Measurements from ENCODE around the gene PARD3B.
A peak's percentile ranks its signal among the peaks of the same experiment; 100 is the strongest.

PARD3B gene

GRCh38 chr2:205644018-205644417 lies 1098.7 kb downstream of the PARD3B start:
- H3K27me3 ChIP-seq (ENCODE audit: insufficient read depth, poor library complexity, severe bottlenecking) = no peaks in the 10 kb centered on the region
- H3K4me3 ChIP-seq (ENCODE audit: severe bottlenecking) = no peak overlapping the region
- ATAC-seq (ENCODE audit: low read depth) (peak; percentile 85), DNase-seq (ENCODE audit: low spot score) (no peak)
- no peaks in the 10 kb centered on the region for H3K9me3 ChIP-seq (ENCODE audit: severe bottlenecking)
- H3K27ac ChIP-seq (ENCODE audit: poor library complexity, severe bottlenecking) = no peak overlapping the region
- no peaks in the 10 kb centered on the region for H3K36me3 ChIP-seq (ENCODE audit: low read depth)
- TF ChIP-seq CTCF (IDR thresholded peaks at IDR 0.05; ENCODE audit: poor library complexity, severe bottlenecking) = no peak
- peaks cover 5% of the 10 kb centered on the region for H3K4me1 ChIP-seq (ENCODE audit: insufficient read depth, poor library complexity, severe bottlenecking)

GRCh38 chr2:205646680-205647079 lies 1101.4 kb downstream of the PARD3B start:
- H3K27me3 ChIP-seq (ENCODE audit: insufficient read depth, poor library complexity, severe bottlenecking) = no peaks in the 10 kb centered on the region
- ATAC-seq (ENCODE audit: low read depth) (no peak), DNase-seq (ENCODE audit: low spot score) (no peak)
- no peaks in the 10 kb centered on the region for H3K36me3 ChIP-seq (ENCODE audit: low read depth)
- no peak overlapping the region for H3K4me3 ChIP-seq (ENCODE audit: severe bottlenecking)
- no peak for TF ChIP-seq CTCF (IDR thresholded peaks at IDR 0.05; ENCODE audit: poor library complexity, severe bottlenecking)
- H3K9me3 ChIP-seq (ENCODE audit: severe bottlenecking) = no peaks in the 10 kb centered on the region
- H3K27ac ChIP-seq (ENCODE audit: poor library complexity, severe bottlenecking) = no peak overlapping the region
- H3K4me1 ChIP-seq (ENCODE audit: insufficient read depth, poor library complexity, severe bottlenecking) = peaks cover 18% of the 10 kb centered on the region

- no peak overlapping the region for H3K4me3 ChIP-seq (ENCODE audit: severe bottlenecking)
- ATAC-seq (ENCODE audit: low read depth) (peak; percentile 98), DNase-seq (ENCODE audit: low spot score) (no peak)
- no peaks in the 10 kb centered on the region for H3K27me3 ChIP-seq (ENCODE audit: insufficient read depth, poor library complexity, severe bottlenecking)
- H3K4me1 ChIP-seq (ENCODE audit: insufficient read depth, poor library complexity, severe bottlenecking) = peaks cover 13% of the 10 kb centered on the region
- TF ChIP-seq CTCF (IDR thresholded peaks at IDR 0.05; ENCODE audit: poor library complexity, severe bottlenecking) = no peak
- no peaks in the 10 kb centered on the region for H3K9me3 ChIP-seq (ENCODE audit: severe bottlenecking)
- no peaks in the 10 kb centered on the region for H3K36me3 ChIP-seq (ENCODE audit: low read depth)
- H3K27ac ChIP-seq (ENCODE audit: poor library complexity, severe bottlenecking) = no peak overlapping the region
Measured at GRCh38 chr2:205650450-205650849, 1105.2 kb downstream of the PARD3B start.

GRCh38 chr2:205650931-205651330 lies 1105.7 kb downstream of the PARD3B start:
- TF ChIP-seq CTCF (IDR thresholded peaks at IDR 0.05; ENCODE audit: poor library complexity, severe bottlenecking) = no peak
- Histone ChIP-seq H3K4me1 (ENCODE audit: insufficient read depth, poor library complexity, severe bottlenecking) (peaks cover 13% of the 10 kb centered on the region), H3K27me3 (ENCODE audit: insufficient read depth, poor library complexity, severe bottlenecking) (no peaks in the 10 kb centered on the region), H3K27ac (ENCODE audit: poor library complexity, severe bottlenecking) (no peak overlapping the region), H3K9me3 (ENCODE audit: severe bottlenecking) (no peaks in the 10 kb centered on the region), H3K4me3 (ENCODE audit: severe bottlenecking) (no peak overlapping the region), H3K36me3 (ENCODE audit: low read depth) (no peaks in the 10 kb centered on the region)
- DNase-seq (ENCODE audit: low spot score) (no peak), ATAC-seq (ENCODE audit: low read depth) (no peak)

GRCh38 chr2:205651719-205652118 lies 1106.4 kb downstream of the PARD3B start:
- H3K27ac ChIP-seq (ENCODE audit: poor library complexity, severe bottlenecking) = no peak overlapping the region
- H3K4me3 ChIP-seq (ENCODE audit: severe bottlenecking) = no peak overlapping the region
- peaks cover 13% of the 10 kb centered on the region for H3K4me1 ChIP-seq (ENCODE audit: insufficient read depth, poor library complexity, severe bottlenecking)
- no peaks in the 10 kb centered on the region for H3K27me3 ChIP-seq (ENCODE audit: insufficient read depth, poor library complexity, severe bottlenecking)
- no peaks in the 10 kb centered on the region for H3K36me3 ChIP-seq (ENCODE audit: low read depth)
- no peak for TF ChIP-seq CTCF (IDR thresholded peaks at IDR 0.05; ENCODE audit: poor library complexity, severe bottlenecking)
- DNase-seq (ENCODE audit: low spot score) (no peak), ATAC-seq (ENCODE audit: low read depth) (no peak)
- H3K9me3 ChIP-seq (ENCODE audit: severe bottlenecking) = no peaks in the 10 kb centered on the region
